Heart left ventricle (tissue), 13 donors: ENCODE results near the gene KISS1.

Experiments used
- POLR2A ChIP-seq, 2 donors: fragments of 450-650 bp; IDR thresholded peaks; one replicate each; pipeline ENCODE4 v1.6.1; 2017; ENCODE audit warnings: antibody characterized with exemption in 2 of 2, mild to moderate bottlenecking in 2 of 2, moderate library complexity in 2 of 2
- TF ChIP-seq, protein P1 (sequence below), 12 donors: fragments of 200-600 bp; sonication (generic) in 4 of 12; IDR thresholded peaks; one replicate each; pipeline versions ENCODE4 v1.5.0 to v1.8.0; 2018 to 2022; ENCODE audit warnings: antibody characterized with exemption in 12 of 12, mild to moderate bottlenecking in 5 of 12
- donor health status: ischemic (EF 13 %, LVEDD 7.1; RV severe dilation, severe dysfunction).
- donor health status: DM: no; HTN: yes; CAD: no.
- donor health status: DM: no; HTN: no; CAD: no.
- donor health status: ischemic (EF 25% LVEDD 6.9; RV normal size, moderate dysfunction).
- donor health status: ischemic (EF 25% LVEDD 5.7; RV mildly dilated, moderate dysfunction).
- donor health status: ischemic (EF 35%, LVEDD 5.7; RV mildly dilated, moderate dysfunction).
- donor health status: nonischemic (EF 11% LVEDD 7.7; RV severe dilation, severe dysfunction).
- donor health status: DM: yes; HTN: yes; CAD: no.
- donor health status: PGD.
- donor health status: ischemic (EF 29% LVEDD 5.4; RV normal size, mild dysfunction).
- donor health status: nonischemic (EF 23%, LVEDD 6.1; RV moderate dilation, normal function).

- TF ChIP-seq, protein P1, sequence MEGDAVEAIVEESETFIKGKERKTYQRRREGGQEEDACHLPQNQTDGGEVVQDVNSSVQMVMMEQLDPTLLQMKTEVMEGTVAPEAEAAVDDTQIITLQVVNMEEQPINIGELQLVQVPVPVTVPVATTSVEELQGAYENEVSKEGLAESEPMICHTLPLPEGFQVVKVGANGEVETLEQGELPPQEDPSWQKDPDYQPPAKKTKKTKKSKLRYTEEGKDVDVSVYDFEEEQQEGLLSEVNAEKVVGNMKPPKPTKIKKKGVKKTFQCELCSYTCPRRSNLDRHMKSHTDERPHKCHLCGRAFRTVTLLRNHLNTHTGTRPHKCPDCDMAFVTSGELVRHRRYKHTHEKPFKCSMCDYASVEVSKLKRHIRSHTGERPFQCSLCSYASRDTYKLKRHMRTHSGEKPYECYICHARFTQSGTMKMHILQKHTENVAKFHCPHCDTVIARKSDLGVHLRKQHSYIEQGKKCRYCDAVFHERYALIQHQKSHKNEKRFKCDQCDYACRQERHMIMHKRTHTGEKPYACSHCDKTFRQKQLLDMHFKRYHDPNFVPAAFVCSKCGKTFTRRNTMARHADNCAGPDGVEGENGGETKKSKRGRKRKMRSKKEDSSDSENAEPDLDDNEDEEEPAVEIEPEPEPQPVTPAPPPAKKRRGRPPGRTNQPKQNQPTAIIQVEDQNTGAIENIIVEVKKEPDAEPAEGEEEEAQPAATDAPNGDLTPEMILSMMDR (IDR thresholded peaks at IDR 0.05): no peak
- TF ChIP-seq POLR2A (IDR thresholded peaks at IDR 0.05): no peak
Observed at GRCh38 chr1:204147406-204148383, 48.6 kb downstream of the KISS1 start.
